Measurements from ENCODE around the gene PDE6G.

DNA sequence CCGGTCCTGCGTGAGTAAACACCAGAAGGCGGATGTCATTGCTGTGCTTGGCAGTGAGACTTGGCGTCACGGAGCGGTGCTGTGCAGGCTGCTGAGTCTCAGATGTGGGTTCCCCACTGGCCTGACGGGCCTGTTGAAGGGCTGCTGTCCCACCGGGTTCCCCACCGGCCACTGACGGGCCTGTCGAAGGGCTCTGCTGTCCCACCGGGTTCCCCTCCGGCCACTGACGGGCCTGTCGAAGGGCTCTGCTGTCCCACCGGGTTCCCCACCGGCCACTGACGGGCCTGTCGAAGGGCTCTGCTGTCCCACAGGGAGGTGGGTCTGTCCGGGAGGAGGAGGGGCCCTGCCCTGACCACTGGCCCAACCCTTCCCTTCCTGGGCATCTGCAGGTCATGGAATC lies 30.3 kb upstream of the PDE6G start:
- TF ChIP-seq, protein P1, sequence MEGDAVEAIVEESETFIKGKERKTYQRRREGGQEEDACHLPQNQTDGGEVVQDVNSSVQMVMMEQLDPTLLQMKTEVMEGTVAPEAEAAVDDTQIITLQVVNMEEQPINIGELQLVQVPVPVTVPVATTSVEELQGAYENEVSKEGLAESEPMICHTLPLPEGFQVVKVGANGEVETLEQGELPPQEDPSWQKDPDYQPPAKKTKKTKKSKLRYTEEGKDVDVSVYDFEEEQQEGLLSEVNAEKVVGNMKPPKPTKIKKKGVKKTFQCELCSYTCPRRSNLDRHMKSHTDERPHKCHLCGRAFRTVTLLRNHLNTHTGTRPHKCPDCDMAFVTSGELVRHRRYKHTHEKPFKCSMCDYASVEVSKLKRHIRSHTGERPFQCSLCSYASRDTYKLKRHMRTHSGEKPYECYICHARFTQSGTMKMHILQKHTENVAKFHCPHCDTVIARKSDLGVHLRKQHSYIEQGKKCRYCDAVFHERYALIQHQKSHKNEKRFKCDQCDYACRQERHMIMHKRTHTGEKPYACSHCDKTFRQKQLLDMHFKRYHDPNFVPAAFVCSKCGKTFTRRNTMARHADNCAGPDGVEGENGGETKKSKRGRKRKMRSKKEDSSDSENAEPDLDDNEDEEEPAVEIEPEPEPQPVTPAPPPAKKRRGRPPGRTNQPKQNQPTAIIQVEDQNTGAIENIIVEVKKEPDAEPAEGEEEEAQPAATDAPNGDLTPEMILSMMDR (IDR thresholded peaks at IDR 0.05; ENCODE audit: control extremely low read depth in 1 of 3, insufficient read depth in 1 of 3, low read depth in 1 of 3, low read length in 3 of 3), result no peak
- TF ChIP-seq CBX8 (IDR thresholded peaks at IDR 0.05; ENCODE audit: borderline replicate concordance, low read depth, low read length) (no peak), ZNF274 (IDR thresholded peaks at IDR 0.05; ENCODE audit: borderline replicate concordance, extremely low read depth, low read length) (no peak), EZH2 (IDR thresholded peaks at IDR 0.05; ENCODE audit: low read depth, low read length, severe bottlenecking) (no peak)

All from H1 (cell line).